WI38 (cell line): ENCODE data around the gene ZER1.
A peak's percentile ranks its signal among the peaks of the same experiment; 100 is the strongest.
"Not testable (repeated sequence)": the region's sequence is repeated elsewhere in the genome, so short reads cannot be mapped to it uniquely, and the experiment has no call there.

Experiments
- H3K4me3 ChIP-seq: 2 replicates; pipeline ENCODE4 v1.5.1; 2011; ENCODE audit warnings: low read depth, mild to moderate bottlenecking, control low read depth, low read length
- CTCF ChIP-seq: IDR thresholded peaks from 2 replicates; pipeline ENCODE4 v1.5.1; 2012; ENCODE audit warnings: low read depth, mild to moderate bottlenecking, control low read depth, low read length

Gene ZER1

GRCh38 chr9:128701227-128701854, 70.4 kb downstream of the ZER1 start:
- no peak for TF ChIP-seq CTCF
- no peak overlapping the region for H3K4me3 ChIP-seq

DNA sequence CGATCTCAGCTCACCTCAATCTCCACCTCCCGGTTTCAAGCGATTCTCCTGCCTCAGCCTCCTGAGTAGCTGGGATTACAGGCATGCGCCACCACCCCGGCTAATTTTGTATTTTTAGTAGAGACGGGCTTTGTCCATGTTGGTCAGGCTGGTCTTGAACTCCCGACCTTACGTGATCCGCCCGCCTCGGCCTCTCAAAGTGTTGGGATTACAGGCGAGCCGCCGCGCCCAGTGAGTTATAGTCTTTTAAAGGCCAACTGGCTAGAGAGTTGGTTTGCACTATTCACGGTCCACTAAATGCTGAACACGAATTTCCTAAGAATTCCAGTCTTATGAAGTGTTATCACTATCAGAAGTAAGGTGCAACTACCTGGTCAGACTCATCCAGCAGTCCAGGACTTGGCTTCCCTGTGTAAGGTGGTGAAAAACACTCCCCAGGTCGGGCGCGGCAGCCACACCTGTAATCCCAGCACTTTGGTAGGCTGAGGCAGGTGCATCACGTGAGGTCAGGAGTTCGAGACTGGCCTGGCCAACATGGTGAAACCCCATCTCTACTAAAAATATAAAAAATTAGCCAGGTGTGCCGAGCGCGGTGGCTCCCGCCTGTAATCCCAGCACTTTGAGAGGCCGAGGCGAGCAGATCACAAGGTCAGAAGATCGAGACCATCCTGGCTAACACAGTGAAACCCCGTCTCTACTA, 72.5 kb downstream of the ZER1 start:
- H3K4me3 ChIP-seq = not testable (repeated sequence)

DNA sequence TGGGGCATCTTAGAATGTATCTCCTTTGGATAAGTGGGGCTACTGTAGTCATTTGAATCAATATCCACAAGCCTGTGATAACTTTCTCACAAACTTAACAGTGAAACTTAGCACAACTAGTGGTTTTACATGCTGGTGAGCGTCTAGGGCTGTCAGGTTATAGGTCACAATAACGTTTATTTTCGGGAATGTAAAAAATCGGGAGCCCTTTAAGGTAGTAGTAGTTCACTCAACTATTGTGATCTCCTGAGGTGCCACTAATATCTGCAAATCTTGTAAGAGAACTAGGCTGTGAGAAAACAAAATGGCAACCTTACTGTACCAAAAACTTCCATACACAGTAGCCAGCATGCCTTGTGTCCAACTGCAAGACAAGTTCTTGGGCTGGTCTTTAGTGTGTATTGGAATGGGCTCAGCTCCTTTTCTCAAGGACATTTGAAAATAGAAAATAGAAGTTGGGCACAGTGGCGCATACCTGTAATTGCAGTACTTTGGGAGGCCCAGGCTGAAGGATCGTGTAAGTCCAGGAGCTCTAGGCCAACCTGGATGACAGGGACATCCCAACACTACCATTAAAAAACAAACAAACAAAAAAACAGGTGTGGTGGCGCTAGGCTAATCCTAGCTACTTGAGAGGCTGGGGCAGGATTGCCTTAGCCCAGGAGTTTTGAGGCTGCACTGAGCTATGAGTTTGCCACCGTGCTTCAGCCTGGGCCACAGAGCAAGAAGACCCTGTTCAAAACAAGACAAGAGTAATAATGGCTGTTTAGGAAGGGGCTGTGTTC, 74.6 kb downstream of the ZER1 start:
- no peak overlapping the region for H3K4me3 ChIP-seq
- no peak for TF ChIP-seq CTCF

- TF ChIP-seq CTCF = no peak
- H3K4me3 ChIP-seq = no peak overlapping the region
Measured at GRCh38 chr9:128694344-128694743, 77.4 kb downstream of the ZER1 start.

- not testable (repeated sequence) for H3K4me3 ChIP-seq
Measured at GRCh38 chr9:128693738-128694137, 78.0 kb downstream of the ZER1 start.

DNA sequence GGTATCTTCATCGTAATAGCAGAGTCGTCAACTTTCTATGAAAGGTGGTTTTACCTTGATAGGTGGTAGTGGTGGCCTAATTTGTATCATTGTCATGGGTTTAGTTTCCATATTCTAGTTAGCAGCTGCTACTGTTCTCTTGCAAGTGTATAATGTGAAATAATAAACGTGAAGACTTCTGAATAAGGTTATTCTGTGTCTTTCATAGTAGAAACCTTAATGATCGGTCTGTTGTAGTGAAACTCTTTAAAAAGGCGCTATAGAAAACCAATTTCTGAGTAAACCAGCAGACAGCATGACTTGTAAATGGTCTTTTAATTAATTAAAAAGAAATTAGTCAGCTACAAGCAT, 81.1 kb downstream of the ZER1 start:
- no peak for TF ChIP-seq CTCF
- peak overlapping the region; percentile 95 for H3K4me3 ChIP-seq

DNA sequence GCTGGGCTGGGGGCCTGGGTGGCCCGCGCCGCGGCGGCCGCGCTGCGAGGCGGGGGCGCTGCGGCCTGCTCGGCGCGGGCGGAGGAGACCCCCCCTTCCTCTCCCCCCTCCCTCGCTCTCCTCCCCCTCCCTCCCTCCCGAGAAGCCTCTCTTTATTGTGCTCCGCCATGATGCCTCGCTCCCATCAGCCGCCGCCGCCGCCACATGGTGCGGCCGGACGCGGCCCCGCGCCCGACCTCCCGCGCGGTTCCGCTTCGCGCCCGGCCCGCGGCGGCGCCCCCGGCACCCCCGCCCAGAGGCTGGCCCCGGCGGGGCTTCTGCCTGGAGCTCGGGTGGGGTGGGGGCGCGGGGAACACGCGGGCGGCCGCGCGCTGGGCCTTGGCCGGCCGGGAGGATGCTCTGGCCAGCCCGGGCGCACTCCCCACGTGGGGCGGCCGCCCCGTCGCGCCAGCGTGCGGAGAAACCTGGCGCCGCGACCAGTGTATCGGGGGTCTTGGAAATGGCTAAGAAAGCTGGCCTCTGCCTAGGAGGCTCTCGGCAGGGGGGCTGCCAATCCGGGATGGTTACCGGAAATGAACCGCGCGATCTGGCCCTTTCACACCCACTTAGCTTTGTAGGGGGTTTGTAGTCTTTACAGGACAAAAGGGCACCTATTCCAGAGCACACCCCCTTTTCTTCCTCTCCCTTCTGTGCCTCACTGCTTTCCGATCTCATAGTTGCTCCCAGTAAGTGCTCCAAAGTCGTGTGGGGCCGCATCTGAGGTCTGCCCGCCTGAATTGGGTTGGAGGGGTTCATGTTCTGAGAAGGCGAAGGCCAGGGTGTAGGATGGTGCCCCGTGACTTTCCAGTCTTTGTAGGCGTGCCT, 81.7 kb downstream of the ZER1 start:
- TF ChIP-seq CTCF = no peak
- peak overlapping the region; percentile 95 for H3K4me3 ChIP-seq

DNA sequence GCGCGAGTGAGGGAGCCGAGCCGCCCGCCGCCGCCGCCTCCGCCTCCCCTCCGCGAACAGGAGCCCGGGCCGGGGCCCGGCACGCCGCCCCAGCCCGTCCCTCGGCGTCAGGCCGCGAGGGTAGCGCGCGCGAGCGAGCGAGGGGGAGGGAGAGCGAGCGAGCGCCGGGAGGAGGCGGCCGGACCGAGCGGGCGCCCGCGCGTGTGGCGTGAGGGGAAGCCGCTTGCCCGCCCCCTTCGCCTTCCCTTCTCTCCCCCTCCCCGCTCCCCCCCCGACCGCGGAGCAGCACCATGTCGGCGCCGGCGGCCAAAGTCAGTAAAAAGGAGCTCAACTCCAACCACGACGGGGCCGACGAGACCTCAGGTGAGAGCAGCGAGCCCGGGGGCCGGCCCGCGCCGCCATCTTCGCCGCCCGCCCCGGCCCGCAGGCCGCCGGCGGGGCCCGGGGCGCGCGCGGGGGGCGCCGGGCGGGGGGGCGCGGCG, 82.4 kb downstream of the ZER1 start:
- TF ChIP-seq CTCF = no peak
- H3K4me3 ChIP-seq = peak overlapping the region; percentile 58
